Esophagus muscularis mucosa (tissue), 4 donors: ENCODE measurements around the gene TRABD2A. TPM values are rescaled to one million over a fixed set of nuclear protein-coding genes. Genes with fewer than 3 reads are reported as not detected.
"Not testable (repeated sequence)": the region's sequence is repeated elsewhere in the genome, so short reads cannot be mapped to it uniquely, and the experiment has no call there.

ENCODE experiments used
- DNase-seq: peaks from one replicate; pipeline ENCODE4 v3.0.0-alpha.2; 2017; ENCODE audit errors: extremely low spot score
- H3K27ac ChIP-seq, 4 donors: fragments of 200-600 bp; sonication (generic); replicated peaks in 1 of 4; 1 replicate in 3 of 4; 2 replicates in 1 of 4; pipeline ENCODE4 v1.5.1; 2016 to 2019; ENCODE audit warnings: mild to moderate bottlenecking in 1 of 4
- H3K27me3 ChIP-seq, 4 donors: fragments of 200-600 bp; sonication (generic); one replicate each; pipeline versions ENCODE4 v1.5.1 to v1.6.0; 2016 to 2019
- H3K36me3 ChIP-seq, 4 donors: fragments of 200-600 bp; sonication (generic); one replicate each; pipeline ENCODE4 v1.5.1; 2016 to 2019
- H3K4me1 ChIP-seq, 4 donors: fragments of 200-600 bp; sonication (generic); one replicate each; pipeline ENCODE4 v1.5.1; 2016 to 2019
- H3K4me3 ChIP-seq, 4 donors: fragments of 200-600 bp; sonication (generic); 1 replicate in 2 of 4; 2 replicates in 2 of 4; pipeline ENCODE4 v1.5.1; 2016 to 2019; ENCODE audit warnings: mild to moderate bottlenecking in 4 of 4, moderate library complexity in 1 of 4
- H3K9me3 ChIP-seq, 4 donors: fragments of 200-600 bp; sonication (generic); 1 replicate in 3 of 4; 2 replicates in 1 of 4; pipeline ENCODE4 v1.5.1; 2016 to 2019
- EP300 ChIP-seq: sonication (generic); formaldehyde crosslinking; IDR thresholded peaks from one replicate; pipeline ENCODE4 v1.6.1; 2017; ENCODE audit warnings: antibody characterized with exemption
- POLR2A ChIP-seq: fragments of 450-650 bp; IDR thresholded peaks from one replicate; pipeline ENCODE4 v1.6.1; 2017; ENCODE audit warnings: antibody characterized with exemption, moderate library complexity, mild to moderate bottlenecking, low read depth
- POLR2AphosphoS5 ChIP-seq, 2 donors: sonication (generic); formaldehyde crosslinking; IDR thresholded peaks; one replicate each; pipeline ENCODE4 v1.6.1; 2017; ENCODE audit warnings: antibody characterized with exemption in 2 of 2
- WGBS: methylation state at CpG from one replicate; pipeline ENCODE4 v1.1.5; 2018; 5-methylcytosine and 5-hydroxymethylcytosine counted together
- intact Hi-C: fragments of 100-400 bp; cut with DNase I; formaldehyde crosslinking; loops from one replicate; pipeline ENCODE4 v1.15.1; 2023
- total RNA-seq, 4 donors: library from RNA; depleted of rRNA; stranded (reverse); fragments of >200 nt; gene quantifications; one replicate each; pipeline versions ENCODE4 v1.1.0 to v1.2.1, GENCODE V29; 2016
- TF ChIP-seq, protein P1 (sequence below), 3 experiments: fragments of 200-600 bp in 2 of 3; fragments of 450-650 bp in 1 of 3; sonication (generic) in 2 of 3; IDR thresholded peaks; one replicate each; pipeline ENCODE4 v1.5.1; 2017 to 2019; ENCODE audit warnings: antibody characterized with exemption in 3 of 3, mild to moderate bottlenecking in 2 of 3, moderate library complexity in 1 of 3

Gene TRABD2A
- total RNA-seq, 4 donors from 2014 or later, result 1.2 to 3.0 (median 2.1) TPM

GRCh38 chr2:84873350-84873749 is 7.5 kb downstream of the TRABD2A start:
- TF ChIP-seq POLR2AphosphoS5 (IDR thresholded peaks at IDR 0.05) (no peak), POLR2A (no peak), EP300 (no peak)
- TF ChIP-seq, protein P1, sequence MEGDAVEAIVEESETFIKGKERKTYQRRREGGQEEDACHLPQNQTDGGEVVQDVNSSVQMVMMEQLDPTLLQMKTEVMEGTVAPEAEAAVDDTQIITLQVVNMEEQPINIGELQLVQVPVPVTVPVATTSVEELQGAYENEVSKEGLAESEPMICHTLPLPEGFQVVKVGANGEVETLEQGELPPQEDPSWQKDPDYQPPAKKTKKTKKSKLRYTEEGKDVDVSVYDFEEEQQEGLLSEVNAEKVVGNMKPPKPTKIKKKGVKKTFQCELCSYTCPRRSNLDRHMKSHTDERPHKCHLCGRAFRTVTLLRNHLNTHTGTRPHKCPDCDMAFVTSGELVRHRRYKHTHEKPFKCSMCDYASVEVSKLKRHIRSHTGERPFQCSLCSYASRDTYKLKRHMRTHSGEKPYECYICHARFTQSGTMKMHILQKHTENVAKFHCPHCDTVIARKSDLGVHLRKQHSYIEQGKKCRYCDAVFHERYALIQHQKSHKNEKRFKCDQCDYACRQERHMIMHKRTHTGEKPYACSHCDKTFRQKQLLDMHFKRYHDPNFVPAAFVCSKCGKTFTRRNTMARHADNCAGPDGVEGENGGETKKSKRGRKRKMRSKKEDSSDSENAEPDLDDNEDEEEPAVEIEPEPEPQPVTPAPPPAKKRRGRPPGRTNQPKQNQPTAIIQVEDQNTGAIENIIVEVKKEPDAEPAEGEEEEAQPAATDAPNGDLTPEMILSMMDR (IDR thresholded peaks at IDR 0.05), result no peak
- intact Hi-C loops, result no loop called here
- no peak overlapping the region for H3K4me3 ChIP-seq
- H3K9me3 ChIP-seq, result no peaks in the 10 kb centered on the region
- WGBS, result 88% methylated on average over 5 of the region's 5 CpGs
- no peak for DNase-seq
- H3K36me3 ChIP-seq, result no peaks in the 10 kb centered on the region
- no peaks in the 10 kb centered on the region for H3K4me1 ChIP-seq
- H3K27ac ChIP-seq, result no peak overlapping the region
- H3K27me3 ChIP-seq, result peaks cover 0 to 8% (median 0%) of the 10 kb centered on the region in 4 donors

- 80% methylated on average over 9 of the region's 9 CpGs for WGBS
- H3K4me3 ChIP-seq, H3K36me3 ChIP-seq, DNase-seq, H3K27me3 ChIP-seq, H3K4me1 ChIP-seq, H3K9me3 ChIP-seq, H3K27ac ChIP-seq, intact Hi-C loops: not testable (repeated sequence)
Observed at GRCh38 chr2:84872691-84873090, 8.2 kb downstream of the TRABD2A start.

- DNase-seq, result no peak
- WGBS, result 90% methylated on average over 9 of the region's 11 CpGs
- TF ChIP-seq, protein P1 (IDR thresholded peaks at IDR 0.05), result no peak
- TF ChIP-seq EP300 (no peak), POLR2AphosphoS5 (IDR thresholded peaks at IDR 0.05) (no peak), POLR2A (no peak)
- H3K4me3 ChIP-seq, result no peak overlapping the region
- no peaks in the 10 kb centered on the region for H3K36me3 ChIP-seq
- no peak overlapping the region for H3K27ac ChIP-seq
- peaks cover 0 to 5% (median 0%) of the 10 kb centered on the region in 4 donors for H3K27me3 ChIP-seq
- H3K9me3 ChIP-seq, result no peaks in the 10 kb centered on the region
- H3K4me1 ChIP-seq, result no peaks in the 10 kb centered on the region
- intact Hi-C loops, result no loop called here
Observed at GRCh38 chr2:84870306-84870705, 10.6 kb downstream of the TRABD2A start.

DNA sequence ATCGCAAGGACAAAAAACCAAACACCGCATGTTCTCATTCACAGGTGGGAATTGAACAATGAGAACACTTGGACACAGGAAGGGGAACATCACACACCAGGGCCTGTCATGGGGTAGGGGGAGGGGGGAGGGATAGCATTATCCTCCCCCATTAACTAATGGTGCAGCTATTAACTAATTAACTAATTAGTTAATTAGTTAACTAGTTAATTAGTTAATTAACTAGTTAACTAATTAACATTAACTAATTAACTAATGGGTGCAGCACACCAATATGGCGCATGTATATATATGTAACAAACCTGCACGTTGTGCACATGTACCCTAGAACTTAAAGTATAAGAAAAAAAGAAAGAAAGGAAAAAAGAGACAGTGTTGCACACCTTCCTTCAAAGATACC is 12.6 kb downstream of the TRABD2A start:
- H3K4me1 ChIP-seq, H3K9me3 ChIP-seq, intact Hi-C loops, H3K4me3 ChIP-seq, DNase-seq, H3K36me3 ChIP-seq, H3K27ac ChIP-seq: not testable (repeated sequence)
- H3K27me3 ChIP-seq, result peaks cover 0 to 13% (median 0%) of the 10 kb centered on the region in 4 donors
- 98% methylated on average over 4 of the region's 4 CpGs for WGBS

DNA sequence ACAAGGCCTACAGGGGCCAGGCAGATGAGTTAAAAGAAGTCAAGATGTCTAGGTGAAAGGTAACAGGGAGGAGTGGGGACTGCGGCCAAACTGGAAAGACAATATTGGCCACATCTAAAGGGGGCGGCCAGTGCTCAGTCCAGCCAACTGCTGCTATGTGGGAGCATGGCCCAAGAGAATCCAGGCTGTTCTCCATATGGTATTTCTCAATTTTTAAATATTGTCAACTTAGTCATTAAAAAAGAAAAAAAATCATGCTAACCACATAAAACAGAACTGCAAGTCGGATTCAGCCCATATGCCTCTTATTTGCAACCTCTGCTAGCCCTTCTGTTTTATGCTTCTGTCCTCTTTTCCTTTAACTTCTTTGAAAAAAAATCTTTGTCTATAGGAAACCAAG is 14.8 kb downstream of the TRABD2A start:
- Histone ChIP-seq H3K27ac (no peak overlapping the region), H3K4me3 (no peak overlapping the region), H3K4me1 (no peaks in the 10 kb centered on the region), H3K9me3 (no peaks in the 10 kb centered on the region), H3K36me3 (no peaks in the 10 kb centered on the region), H3K27me3 (peaks cover 0 to 13% (median 0%) of the 10 kb centered on the region in 4 donors)
- DNase-seq, result no peak
- 69% methylated on average over 3 of the region's 3 CpGs for WGBS
- TF ChIP-seq POLR2AphosphoS5 (IDR thresholded peaks at IDR 0.05), result no peak
- no peak for TF ChIP-seq POLR2A
- TF ChIP-seq, protein P1 (IDR thresholded peaks at IDR 0.05), result no peak
- no peak for TF ChIP-seq EP300
- intact Hi-C loops, result no loop called here

GRCh38 chr2:84865181-84865783 is 15.6 kb downstream of the TRABD2A start:
- H3K27me3 ChIP-seq, result peaks cover 0 to 11% (median 0%) of the 10 kb centered on the region in 4 donors
- H3K27ac ChIP-seq, result no peak overlapping the region
- TF ChIP-seq EP300, result no peak
- TF ChIP-seq, protein P1 (IDR thresholded peaks at IDR 0.05), result peak in 1 of 3 experiments; percentile 6
- H3K9me3 ChIP-seq, result no peaks in the 10 kb centered on the region
- no peak for DNase-seq
- H3K4me1 ChIP-seq, result no peaks in the 10 kb centered on the region
- no peak overlapping the region for H3K4me3 ChIP-seq
- no peaks in the 10 kb centered on the region for H3K36me3 ChIP-seq
- 51% methylated on average over 5 of the region's 6 CpGs for WGBS
- intact Hi-C loops, result no loop called here
